ENCODE results near the gene ARSA. TPM values are rescaled to one million over a fixed set of nuclear protein-coding genes. Genes with fewer than 3 reads are reported as not detected.

The ARSA gene
- total RNA-seq, 1 donor from 2014 or later = 14.6 TPM

- Mint-ChIP-seq H3K4me3 (peak overlapping the region; percentile 34), H3K27ac (ENCODE audit: unreplicated experiment) (no peak overlapping the region), H3K36me3 (ENCODE audit: low read depth) (no peaks in the 10 kb centered on the region), H3K4me1 (peaks cover 14% of the 10 kb centered on the region), H3K27me3 (ENCODE audit: low read depth) (peaks cover 33% of the 10 kb centered on the region), H3K9me3 (no peaks in the 10 kb centered on the region)
- no peak for DNase-seq (ENCODE audit: low read depth, low spot score)
- no peak for TF ChIP-seq CTCF (conservative IDR thresholded peaks at IDR 0.05)
These were observed 44.1 kb upstream of the ARSA start for GRCh38 chr22:50672041-50672440.

- no peak for DNase-seq (ENCODE audit: low read depth, low spot score)
- TF ChIP-seq CTCF (conservative IDR thresholded peaks at IDR 0.05) = no peak
- H3K36me3 Mint-ChIP-seq (ENCODE audit: low read depth) = no peaks in the 10 kb centered on the region
- H3K27ac Mint-ChIP-seq (ENCODE audit: unreplicated experiment) = no peak overlapping the region
- peaks cover 34% of the 10 kb centered on the region for H3K27me3 Mint-ChIP-seq (ENCODE audit: low read depth)
- peak overlapping the region; percentile 34 for H3K4me3 Mint-ChIP-seq
- no peaks in the 10 kb centered on the region for H3K9me3 Mint-ChIP-seq
- peaks cover 14% of the 10 kb centered on the region for H3K4me1 Mint-ChIP-seq
These were observed 43.7 kb upstream of the ARSA start for GRCh38 chr22:50671641-50672040.

- DNase-seq (ENCODE audit: low read depth, low spot score) = no peak
- H3K4me1 Mint-ChIP-seq = peaks cover 14% of the 10 kb centered on the region
- no peaks in the 10 kb centered on the region for H3K36me3 Mint-ChIP-seq (ENCODE audit: low read depth)
- no peaks in the 10 kb centered on the region for H3K9me3 Mint-ChIP-seq
- H3K27ac Mint-ChIP-seq (ENCODE audit: unreplicated experiment) = no peak overlapping the region
- H3K4me3 Mint-ChIP-seq = peak overlapping the region; percentile 78
- H3K27me3 Mint-ChIP-seq (ENCODE audit: low read depth) = peaks cover 31% of the 10 kb centered on the region
- TF ChIP-seq CTCF (conservative IDR thresholded peaks at IDR 0.05) = no peak
These were observed 43.1 kb upstream of the ARSA start for GRCh38 chr22:50670914-50671538.

- peaks cover 26% of the 10 kb centered on the region for H3K27me3 Mint-ChIP-seq (ENCODE audit: low read depth)
- H3K9me3 Mint-ChIP-seq = no peaks in the 10 kb centered on the region
- H3K4me3 Mint-ChIP-seq = peak overlapping the region; percentile 78
- no peak overlapping the region for H3K27ac Mint-ChIP-seq (ENCODE audit: unreplicated experiment)
- no peak for TF ChIP-seq CTCF (conservative IDR thresholded peaks at IDR 0.05)
- no peak for DNase-seq (ENCODE audit: low read depth, low spot score)
- H3K36me3 Mint-ChIP-seq (ENCODE audit: low read depth) = no peaks in the 10 kb centered on the region
- H3K4me1 Mint-ChIP-seq = peaks cover 10% of the 10 kb centered on the region
These were observed 42.6 kb upstream of the ARSA start for GRCh38 chr22:50670513-50670912.

GRCh38 chr22:50665738-50666137 is 37.8 kb upstream of the ARSA start:
- H3K27ac Mint-ChIP-seq (ENCODE audit: unreplicated experiment) = no peak overlapping the region
- peaks cover 14% of the 10 kb centered on the region for H3K27me3 Mint-ChIP-seq (ENCODE audit: low read depth)
- no peaks in the 10 kb centered on the region for H3K4me1 Mint-ChIP-seq
- no peak for DNase-seq (ENCODE audit: low read depth, low spot score)
- H3K9me3 Mint-ChIP-seq = no peaks in the 10 kb centered on the region
- H3K36me3 Mint-ChIP-seq (ENCODE audit: low read depth) = no peaks in the 10 kb centered on the region
- no peak for TF ChIP-seq CTCF (conservative IDR thresholded peaks at IDR 0.05)
- H3K4me3 Mint-ChIP-seq = no peak overlapping the region

Measured in neural crest cell (in vitro differentiated cells).